Caco-2 (cell line): ENCODE measurements around the gene HAPLN2. TPM values are rescaled to one million over a fixed set of nuclear protein-coding genes. Genes with fewer than 3 reads are reported as not detected.
"Not testable (repeated sequence)": the region's sequence is repeated elsewhere in the genome, so short reads cannot be mapped to it uniquely, and the experiment has no call there.

Experiments
- BruUV-seq: library from RNA; stranded (reverse); fragments of 400-500 nt; replicated peaks from 2 replicates; lab custom pipeline; 2021; lab: Mats Ljungman, UMichigan
- CTCF ChIA-PET: fragments of 300-600 bp; sonication (Branson Sonifier 250); formaldehyde crosslinking; loops from one replicate; lab custom pipeline; 2022; ENCODE audit warnings: antibody characterized with exemption; lab: Charles Lee
- POLR2A ChIA-PET: fragments of 300-600 bp; sonication (Branson Sonifier 250); formaldehyde crosslinking; loops from one replicate; lab custom pipeline; 2022; ENCODE audit warnings: antibody characterized with exemption; lab: Charles Lee
- DNase-seq, 2 experiments: peaks; one replicate each; pipeline versions ENCODE4 v3.0.0 to v3.0.0-alpha.2; 2020 to 2022
- H3K27me3 ChIP-seq: replicated peaks from 2 replicates; pipeline ENCODE4 v1.6.0; 2011; ENCODE audit warnings: low read length; ENCODE audit not compliant: control insufficient read depth, insufficient read depth
- H3K36me3 ChIP-seq: 2 replicates; pipeline ENCODE4 v1.5.1; 2011; ENCODE audit warnings: low read length; ENCODE audit not compliant: control insufficient read depth, insufficient read depth
- H3K4me1 ChIP-seq: fragments of 250-450 bp; sonication (Bioruptor Pico); 2 replicates; pipeline ENCODE4 v1.5.1; 2020; ENCODE audit warnings: mild to moderate bottlenecking
- H3K4me3 ChIP-seq: 2 replicates; pipeline ENCODE4 v1.5.1; 2011; ENCODE audit warnings: low read depth, mild to moderate bottlenecking, control low read depth, low read length
- H3K9me3 ChIP-seq: fragments of 250-450 bp; sonication (Bioruptor Pico); 2 replicates; pipeline ENCODE4 v1.5.1; 2020; ENCODE audit warnings: mild to moderate bottlenecking, moderate library complexity
- H3K27ac Mint-ChIP-seq: one replicate; pipeline ENCODE4 v1.8.0; 2022; ENCODE audit warnings: mixed read lengths; ENCODE audit not compliant: unreplicated experiment
- H3K27me3 Mint-ChIP-seq: one replicate; pipeline ENCODE4 v1.8.0; 2022; ENCODE audit warnings: mixed read lengths; ENCODE audit not compliant: insufficient read depth, unreplicated experiment
- H3K36me3 Mint-ChIP-seq: one replicate; pipeline ENCODE4 v1.8.0; 2022; ENCODE audit warnings: mild to moderate bottlenecking, mixed read lengths; ENCODE audit not compliant: insufficient read depth, unreplicated experiment
- H3K4me1 Mint-ChIP-seq: one replicate; pipeline ENCODE4 v1.8.0; 2022; ENCODE audit warnings: low read depth, mixed read lengths; ENCODE audit not compliant: unreplicated experiment
- H3K4me3 Mint-ChIP-seq: one replicate; pipeline ENCODE4 v1.8.0; 2022; ENCODE audit warnings: mild to moderate bottlenecking, moderate library complexity, mixed read lengths; ENCODE audit not compliant: unreplicated experiment
- H3K9me3 Mint-ChIP-seq: one replicate; pipeline ENCODE4 v1.8.0; 2022; ENCODE audit warnings: mixed read lengths; ENCODE audit not compliant: unreplicated experiment
- intact Hi-C: fragments of 100-400 bp; cut with micrococcal nuclease; formaldehyde crosslinking; loops from one replicate; pipeline ENCODE4 v1.10.0; 2022; ENCODE audit not compliant: unreplicated experiment
- total RNA-seq: library from RNA; stranded (reverse); gene quantifications from 2 replicates; pipeline ENCODE4 v1.2.3, GENCODE V29; 2022
- TF ChIP-seq, protein P1 (sequence below), 2 experiments: fragments of 200-600 bp in 1 of 2; IDR thresholded peaks; 1 replicate in 1 of 2; 2 replicates in 1 of 2; pipeline versions ENCODE4 v1.5.1 to v1.8.0; 2011 to 2022; ENCODE audit warnings: antibody characterized with exemption in 1 of 2, control low read depth in 1 of 2, inconsistent platforms in 1 of 2, low read depth in 1 of 2, low read length in 1 of 2, mild to moderate bottlenecking in 1 of 2, moderate library complexity in 1 of 2; ENCODE audit not compliant: insufficient read depth in 1 of 2, severe bottlenecking in 1 of 2, unreplicated experiment in 1 of 2

HAPLN2 gene
- total RNA-seq, 1 experiment from 2014 or later: not detected

- peak; percentile 85 for DNase-seq
These were observed 17.9 kb upstream of the HAPLN2 start, which contains the start of gene GPATCH4 for GRCh38 chr1:156601122-156601830. GPATCH4 (minus strand) TSS chr1:156601479.

GRCh38 chr1:156601892-156602291, 17.3 kb upstream of the HAPLN2 start:
- H3K4me1 Mint-ChIP-seq: no peaks in the 10 kb centered on the region
- no peaks in the 10 kb centered on the region for H3K9me3 Mint-ChIP-seq
- intact Hi-C loops: loop anchor here (1.0 to 10.0 kb wide), 3 partner anchors 11 to 217 kb away; partner anchors contain the start of genes MEF2D and NAXE
- peaks cover 23% of the 10 kb centered on the region for H3K36me3 Mint-ChIP-seq
- Histone ChIP-seq H3K36me3 (0 out of 2 replicates have a peak, but pooled peaks cover 1% of the 10 kb centered on the region), H3K4me1 (peaks cover 8% of the 10 kb centered on the region; the same call in 1 of the 2 replicates), H3K9me3 (no peaks in the 10 kb centered on the region), H3K27me3 (no peaks in the 10 kb centered on the region), H3K4me3 (peak overlapping the region; percentile 84)
- TSS peak; percentile 29 for BruUV-seq
- POLR2A ChIA-PET: interaction anchor here (0.6 to 1.0 kb wide), 3 partner anchors 10 to 145 kb away, joined by 5 to 12 read pairs (median 8); partner anchors contain the start of genes MEF2D and NAXE
- TF ChIP-seq, protein P1, sequence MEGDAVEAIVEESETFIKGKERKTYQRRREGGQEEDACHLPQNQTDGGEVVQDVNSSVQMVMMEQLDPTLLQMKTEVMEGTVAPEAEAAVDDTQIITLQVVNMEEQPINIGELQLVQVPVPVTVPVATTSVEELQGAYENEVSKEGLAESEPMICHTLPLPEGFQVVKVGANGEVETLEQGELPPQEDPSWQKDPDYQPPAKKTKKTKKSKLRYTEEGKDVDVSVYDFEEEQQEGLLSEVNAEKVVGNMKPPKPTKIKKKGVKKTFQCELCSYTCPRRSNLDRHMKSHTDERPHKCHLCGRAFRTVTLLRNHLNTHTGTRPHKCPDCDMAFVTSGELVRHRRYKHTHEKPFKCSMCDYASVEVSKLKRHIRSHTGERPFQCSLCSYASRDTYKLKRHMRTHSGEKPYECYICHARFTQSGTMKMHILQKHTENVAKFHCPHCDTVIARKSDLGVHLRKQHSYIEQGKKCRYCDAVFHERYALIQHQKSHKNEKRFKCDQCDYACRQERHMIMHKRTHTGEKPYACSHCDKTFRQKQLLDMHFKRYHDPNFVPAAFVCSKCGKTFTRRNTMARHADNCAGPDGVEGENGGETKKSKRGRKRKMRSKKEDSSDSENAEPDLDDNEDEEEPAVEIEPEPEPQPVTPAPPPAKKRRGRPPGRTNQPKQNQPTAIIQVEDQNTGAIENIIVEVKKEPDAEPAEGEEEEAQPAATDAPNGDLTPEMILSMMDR (IDR thresholded peaks at IDR 0.05; ENCODE audit: insufficient read depth in 1 of 2, low read depth in 1 of 2, low read length in 1 of 2, severe bottlenecking in 1 of 2, unreplicated experiment in 1 of 2): no peak
- peak overlapping the region; percentile 79 for H3K4me3 Mint-ChIP-seq
- DNase-seq: no peak
- H3K27ac Mint-ChIP-seq: peak overlapping the region; percentile 88
- H3K27me3 Mint-ChIP-seq: no peaks in the 10 kb centered on the region
- CTCF ChIA-PET: interaction anchor here (0.9 to 1.0 kb wide), 2 partner anchors 10 to 216 kb away, joined by 3 to 5 read pairs; partner anchors contain the start of gene NAXE

More at GRCh38 chr1:156601122-156601830, 17.9 kb upstream of the HAPLN2 start, which contains the start of gene GPATCH4:
- no peaks in the 10 kb centered on the region for H3K4me1 Mint-ChIP-seq
- intact Hi-C loops: loop anchor here (1.0 to 10.0 kb wide), 3 partner anchors 10 to 216 kb away; partner anchors contain the start of genes MEF2D and NAXE
- TF ChIP-seq, protein P1 (IDR thresholded peaks at IDR 0.05; ENCODE audit: insufficient read depth in 1 of 2, low read depth in 1 of 2, low read length in 1 of 2, severe bottlenecking in 1 of 2, unreplicated experiment in 1 of 2): no peak
- POLR2A ChIA-PET: interaction anchor here (0.6 to 1.0 kb wide), 3 partner anchors 10 to 144 kb away, joined by 5 to 12 read pairs (median 8); partner anchors contain the start of genes MEF2D and NAXE
- peak within 1 kb of the TSS; percentile 88 for H3K27ac Mint-ChIP-seq
- H3K4me3 Mint-ChIP-seq: peak within 1 kb of the TSS; percentile 79
- no peaks in the 10 kb centered on the region for H3K9me3 Mint-ChIP-seq
- Histone ChIP-seq H3K4me1 (peaks cover 8% of the 10 kb centered on the region; the same call in 1 of the 2 replicates), H3K4me3 (peak within 1 kb of the TSS; percentile 84), H3K9me3 (no peaks in the 10 kb centered on the region), H3K27me3 (no peaks in the 10 kb centered on the region), H3K36me3 (0 out of 2 replicates have a peak, but pooled peaks cover 1% of the 10 kb centered on the region)
- H3K27me3 Mint-ChIP-seq: no peaks in the 10 kb centered on the region
- peaks cover 23% of the 10 kb centered on the region for H3K36me3 Mint-ChIP-seq
- BruUV-seq: no TSS peak
- CTCF ChIA-PET: interaction anchor here (0.9 to 1.0 kb wide), 2 partner anchors 10 to 216 kb away, joined by 3 to 5 read pairs; partner anchors contain the start of gene NAXE

GRCh38 chr1:156602557-156602993, 16.6 kb upstream of the HAPLN2 start:
- peaks cover 17% of the 10 kb centered on the region for H3K36me3 Mint-ChIP-seq
- TF ChIP-seq, protein P1 (IDR thresholded peaks at IDR 0.05; ENCODE audit: insufficient read depth in 1 of 2, low read depth in 1 of 2, low read length in 1 of 2, severe bottlenecking in 1 of 2, unreplicated experiment in 1 of 2): peak in 1 of 2 experiments; percentile 21
- no peak for DNase-seq
- ChIA-PET POLR2A (no interaction called here), CTCF (no interaction called here)
- no peaks in the 10 kb centered on the region for H3K27me3 ChIP-seq
- H3K9me3 ChIP-seq: no peaks in the 10 kb centered on the region
- BruUV-seq: no TSS peak
- no peaks in the 10 kb centered on the region for H3K4me1 Mint-ChIP-seq
- intact Hi-C loops: loop anchor here (10.0 kb wide), 2 partner anchors 98 to 218 kb away; partner anchors contain the start of gene MEF2D
- no peaks in the 10 kb centered on the region for H3K36me3 ChIP-seq
- no peak overlapping the region for H3K27ac Mint-ChIP-seq
- H3K4me3 Mint-ChIP-seq: peak overlapping the region; percentile 79
- H3K4me1 ChIP-seq: peaks cover 8% of the 10 kb centered on the region; the same call in 1 of the 2 replicates
- H3K9me3 Mint-ChIP-seq: no peaks in the 10 kb centered on the region
- no peak overlapping the region for H3K4me3 ChIP-seq
- no peaks in the 10 kb centered on the region for H3K27me3 Mint-ChIP-seq

DNA sequence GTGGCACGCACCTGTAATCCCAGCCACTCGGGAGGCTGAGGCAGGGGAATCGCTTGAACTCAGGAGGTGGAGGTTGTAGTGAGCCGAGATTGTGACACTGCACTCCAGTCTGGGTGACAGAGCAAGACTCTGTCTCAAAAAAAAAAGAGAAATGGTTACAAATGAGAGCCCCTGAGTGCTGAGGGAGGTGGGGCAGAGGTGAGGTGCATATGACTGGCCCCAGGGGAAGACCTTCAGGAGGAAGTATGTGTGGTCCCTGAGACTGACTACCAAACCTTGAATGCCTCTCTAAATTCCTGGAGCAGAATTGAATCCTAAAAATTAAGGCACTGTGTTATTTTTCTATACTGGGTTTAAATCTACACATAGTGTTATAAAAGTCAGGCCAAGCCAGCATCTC, 11.9 kb upstream of the HAPLN2 start:
- CTCF ChIA-PET: interaction anchor here (0.8 to 1.9 kb wide), 2 partner anchors 15 to 17 kb away, joined by 4 to 6 read pairs; partner anchors contain the start of gene NAXE
- BruUV-seq, H3K4me1 Mint-ChIP-seq, H3K36me3 Mint-ChIP-seq, H3K27me3 Mint-ChIP-seq, H3K36me3 ChIP-seq, H3K4me1 ChIP-seq, POLR2A ChIA-PET, H3K4me3 ChIP-seq, H3K27ac Mint-ChIP-seq, H3K27me3 ChIP-seq, H3K4me3 Mint-ChIP-seq, H3K9me3 Mint-ChIP-seq, H3K9me3 ChIP-seq, DNase-seq: not testable (repeated sequence)
- intact Hi-C loops: loop anchor here (5.0 to 10.0 kb wide), 3 partner anchors 35 to 223 kb away; partner anchors contain the start of genes IQGAP3 and MEF2D
